ENCODE data around the gene CFAP65.

DNA sequence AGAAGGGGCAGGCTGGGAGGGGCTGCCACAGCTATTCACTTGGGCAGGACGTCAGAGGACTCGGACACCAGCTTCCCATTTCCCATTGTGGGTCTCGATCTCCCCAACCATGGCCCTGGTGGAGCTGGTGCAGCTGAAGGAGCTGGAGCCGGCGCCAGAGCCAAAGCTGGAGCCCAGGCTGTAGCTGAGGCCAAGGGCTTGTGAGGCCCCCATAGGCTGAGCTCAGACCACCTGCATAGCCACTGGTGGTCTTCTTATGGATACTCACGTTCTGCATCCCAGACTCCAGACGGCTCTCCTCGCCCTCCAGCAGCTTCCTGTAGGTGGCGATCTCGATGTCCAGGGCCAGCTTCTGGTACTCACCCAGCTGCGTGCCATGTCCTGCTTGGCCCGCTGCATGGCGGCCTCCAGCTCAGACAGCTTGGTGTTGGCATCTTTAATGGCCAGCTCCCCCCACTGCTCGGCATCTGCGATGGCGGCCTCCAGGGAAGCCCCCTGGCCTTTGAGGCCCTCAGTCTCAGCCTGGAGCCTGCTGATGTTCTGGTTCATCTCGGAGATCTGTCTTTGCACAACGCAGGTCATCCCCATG, 87.9 kb downstream of the CFAP65 start:
- TF ChIP-seq, protein P1, sequence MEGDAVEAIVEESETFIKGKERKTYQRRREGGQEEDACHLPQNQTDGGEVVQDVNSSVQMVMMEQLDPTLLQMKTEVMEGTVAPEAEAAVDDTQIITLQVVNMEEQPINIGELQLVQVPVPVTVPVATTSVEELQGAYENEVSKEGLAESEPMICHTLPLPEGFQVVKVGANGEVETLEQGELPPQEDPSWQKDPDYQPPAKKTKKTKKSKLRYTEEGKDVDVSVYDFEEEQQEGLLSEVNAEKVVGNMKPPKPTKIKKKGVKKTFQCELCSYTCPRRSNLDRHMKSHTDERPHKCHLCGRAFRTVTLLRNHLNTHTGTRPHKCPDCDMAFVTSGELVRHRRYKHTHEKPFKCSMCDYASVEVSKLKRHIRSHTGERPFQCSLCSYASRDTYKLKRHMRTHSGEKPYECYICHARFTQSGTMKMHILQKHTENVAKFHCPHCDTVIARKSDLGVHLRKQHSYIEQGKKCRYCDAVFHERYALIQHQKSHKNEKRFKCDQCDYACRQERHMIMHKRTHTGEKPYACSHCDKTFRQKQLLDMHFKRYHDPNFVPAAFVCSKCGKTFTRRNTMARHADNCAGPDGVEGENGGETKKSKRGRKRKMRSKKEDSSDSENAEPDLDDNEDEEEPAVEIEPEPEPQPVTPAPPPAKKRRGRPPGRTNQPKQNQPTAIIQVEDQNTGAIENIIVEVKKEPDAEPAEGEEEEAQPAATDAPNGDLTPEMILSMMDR (IDR thresholded peaks at IDR 0.05): no peak
- no peak for TF ChIP-seq POLR2A (IDR thresholded peaks at IDR 0.05)
